Astrocyte (in vitro differentiated cells and primary cell): ENCODE measurements around the gene FAS.

ENCODE experiments used
- EZH2 ChIP-seq: IDR thresholded peaks from 2 replicates; pipeline ENCODE4 v1.6.1; 2012; ENCODE audit warnings: mild to moderate bottlenecking, low read length, inconsistent platforms; ENCODE audit not compliant: insufficient read depth
- TF ChIP-seq, protein P1 (sequence below): IDR thresholded peaks from 2 replicates; pipeline ENCODE4 v1.5.1; 2011; ENCODE audit warnings: low read depth, mild to moderate bottlenecking, inconsistent platforms, low read length, moderate library complexity; ENCODE audit not compliant: insufficient read depth

DNA sequence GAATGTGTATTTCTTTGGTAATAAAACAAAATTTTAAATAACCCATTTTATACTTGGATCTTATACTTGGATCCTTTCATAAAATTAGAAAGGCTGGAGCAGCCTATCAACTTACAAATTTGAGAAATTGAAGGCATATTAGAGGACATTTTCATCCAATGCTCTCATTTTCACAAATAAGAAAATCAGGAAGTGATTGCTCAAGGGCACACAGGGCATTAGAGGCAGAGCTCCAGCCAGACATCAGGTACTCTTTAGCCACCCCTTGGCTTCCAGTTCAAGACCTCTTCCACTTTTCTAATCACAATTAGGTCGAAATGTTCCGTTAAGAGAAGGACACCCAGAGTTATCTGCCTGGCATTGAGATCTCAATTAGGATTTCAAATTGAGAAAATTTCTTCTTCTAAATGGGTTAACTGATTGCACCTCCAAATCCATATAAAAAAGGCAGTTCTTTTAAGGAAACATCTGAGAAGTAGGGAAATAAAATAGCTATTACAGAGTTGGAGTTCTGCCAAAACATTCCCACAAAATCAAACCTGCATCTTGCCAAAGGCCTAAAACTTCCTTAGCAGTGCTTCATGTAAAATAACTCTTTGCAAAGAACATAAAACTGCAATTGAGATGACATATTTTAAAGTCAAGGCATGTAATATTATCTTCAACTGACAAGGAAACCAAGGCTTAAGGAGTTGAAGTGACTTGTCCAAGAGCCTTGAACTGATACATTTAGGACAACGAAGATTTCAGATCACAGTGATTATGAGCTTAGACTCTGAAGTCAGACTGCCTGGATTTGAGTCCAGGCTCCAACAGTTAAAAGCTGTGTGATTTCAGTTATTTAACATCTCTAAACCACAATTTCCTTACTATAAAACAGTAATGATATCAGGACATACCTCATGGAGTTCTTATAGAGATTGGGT, 40.4 kb upstream of the FAS start:
- TF ChIP-seq, protein P1, sequence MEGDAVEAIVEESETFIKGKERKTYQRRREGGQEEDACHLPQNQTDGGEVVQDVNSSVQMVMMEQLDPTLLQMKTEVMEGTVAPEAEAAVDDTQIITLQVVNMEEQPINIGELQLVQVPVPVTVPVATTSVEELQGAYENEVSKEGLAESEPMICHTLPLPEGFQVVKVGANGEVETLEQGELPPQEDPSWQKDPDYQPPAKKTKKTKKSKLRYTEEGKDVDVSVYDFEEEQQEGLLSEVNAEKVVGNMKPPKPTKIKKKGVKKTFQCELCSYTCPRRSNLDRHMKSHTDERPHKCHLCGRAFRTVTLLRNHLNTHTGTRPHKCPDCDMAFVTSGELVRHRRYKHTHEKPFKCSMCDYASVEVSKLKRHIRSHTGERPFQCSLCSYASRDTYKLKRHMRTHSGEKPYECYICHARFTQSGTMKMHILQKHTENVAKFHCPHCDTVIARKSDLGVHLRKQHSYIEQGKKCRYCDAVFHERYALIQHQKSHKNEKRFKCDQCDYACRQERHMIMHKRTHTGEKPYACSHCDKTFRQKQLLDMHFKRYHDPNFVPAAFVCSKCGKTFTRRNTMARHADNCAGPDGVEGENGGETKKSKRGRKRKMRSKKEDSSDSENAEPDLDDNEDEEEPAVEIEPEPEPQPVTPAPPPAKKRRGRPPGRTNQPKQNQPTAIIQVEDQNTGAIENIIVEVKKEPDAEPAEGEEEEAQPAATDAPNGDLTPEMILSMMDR: no peak
- no peak for TF ChIP-seq EZH2
